Activated CD8-positive, alpha-beta memory T cell treated with anti-CD3 and anti-CD28 coated beads, Interleukin-2, amount 50 U/mL, for 1 hour (primary cell): ENCODE data around the gene ADARB2.
"Not testable (repeated sequence)": the region's sequence is repeated elsewhere in the genome, so short reads cannot be mapped to it uniquely, and the experiment has no call there.

Experiments
- DNase-seq: peaks from one replicate; pipeline ENCODE4 v3.0.0-alpha.2; 2020; ENCODE audit errors: extremely low read depth

Gene ADARB2

GRCh38 chr10:1546431-1547110 is 190.8 kb downstream of the ADARB2 start:
- DNase-seq: no peak

DNA sequence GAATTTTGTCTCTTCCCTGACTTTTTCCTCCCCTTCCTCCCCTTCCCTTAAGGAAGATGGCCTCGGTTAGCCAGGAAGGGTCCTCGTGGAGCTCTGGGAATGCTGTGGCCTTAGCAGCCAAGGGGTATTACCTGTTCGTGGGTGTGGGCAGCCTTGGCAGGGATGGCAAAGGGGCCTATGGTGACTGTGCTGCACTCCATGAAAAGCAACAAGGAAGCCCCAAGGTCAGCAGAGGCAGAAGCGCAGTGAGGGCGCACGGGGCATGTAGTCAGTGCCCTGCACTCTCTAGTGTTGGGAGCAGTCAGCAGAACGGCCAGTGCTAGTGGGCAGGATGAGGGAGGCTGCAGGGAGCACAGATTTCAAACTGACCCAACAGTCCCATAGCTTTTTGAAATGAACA is 191.8 kb downstream of the ADARB2 start:
- DNase-seq: no peak

DNA sequence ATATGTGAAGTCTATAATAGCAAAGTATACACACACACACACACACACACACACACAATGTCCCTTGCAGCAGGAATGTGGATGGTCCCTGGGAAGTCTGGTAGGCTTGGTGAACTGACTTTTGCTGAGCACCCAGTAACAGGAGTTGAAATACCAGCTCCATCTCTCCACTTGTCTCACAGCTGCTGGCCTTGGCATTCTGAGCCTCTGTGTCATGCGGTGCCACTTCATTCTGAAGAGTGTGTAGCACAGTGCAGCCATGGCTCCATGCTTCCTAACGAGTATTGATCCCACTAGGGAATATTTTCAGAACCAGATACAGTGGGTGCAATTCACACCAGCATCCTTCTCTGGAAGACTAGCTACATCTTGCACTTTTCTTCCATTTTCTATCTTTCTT is 192.4 kb downstream of the ADARB2 start:
- DNase-seq: no peak

- no peak for DNase-seq
These were observed 193.1 kb downstream of the ADARB2 start for GRCh38 chr10:1544209-1544673.

DNA sequence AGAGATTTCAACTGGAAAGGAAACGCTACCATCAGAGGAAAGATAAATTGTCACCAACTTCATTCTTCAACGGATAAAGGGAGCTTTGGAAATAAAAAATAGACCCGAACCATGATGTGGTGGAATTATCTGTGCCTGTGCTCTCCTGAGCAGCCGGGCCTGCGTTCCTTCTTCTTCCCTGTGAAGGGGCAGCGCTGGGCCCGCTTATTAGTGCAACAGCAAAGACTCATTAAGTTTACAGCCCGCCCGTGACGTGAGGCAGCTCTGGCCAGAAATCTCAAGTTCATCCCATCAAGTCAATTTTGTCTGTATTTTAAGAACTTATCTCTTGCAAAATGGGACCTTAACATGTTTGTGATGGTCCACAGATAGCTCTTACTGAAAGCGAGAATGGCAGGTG is 193.7 kb downstream of the ADARB2 start:
- DNase-seq: no peak

- no peak for DNase-seq
These were observed 194.4 kb downstream of the ADARB2 start for GRCh38 chr10:1542941-1543340.

- no peak for DNase-seq
These were observed 197.2 kb downstream of the ADARB2 start for GRCh38 chr10:1540144-1540543.

GRCh38 chr10:1539216-1539615 is 198.1 kb downstream of the ADARB2 start:
- DNase-seq: no peak

GRCh38 chr10:1538531-1539061 is 198.7 kb downstream of the ADARB2 start:
- DNase-seq: no peak

GRCh38 chr10:1538121-1538520 is 199.2 kb downstream of the ADARB2 start:
- no peak for DNase-seq

- not testable (repeated sequence) for DNase-seq
These were observed 199.9 kb downstream of the ADARB2 start for GRCh38 chr10:1537449-1537848.

DNA sequence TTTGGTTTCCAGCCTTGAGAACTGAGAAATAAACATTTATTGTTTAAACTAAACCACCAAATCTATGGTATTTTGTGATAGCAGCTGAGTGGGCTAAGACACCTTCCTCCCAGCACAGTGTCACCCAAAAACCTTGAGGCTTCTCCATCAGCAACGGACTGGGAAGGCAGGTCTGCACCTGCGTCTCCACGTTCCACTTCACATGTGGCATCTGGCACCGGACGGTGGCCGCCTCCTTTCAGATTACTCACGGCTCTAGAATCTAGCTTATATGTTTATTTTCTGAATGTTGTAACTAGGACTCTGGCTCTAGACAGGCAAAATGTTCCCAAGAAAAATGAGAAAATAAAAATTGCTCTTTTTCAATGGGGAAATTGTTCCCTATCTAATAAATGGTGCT is 201.0 kb downstream of the ADARB2 start:
- DNase-seq: no peak

DNA sequence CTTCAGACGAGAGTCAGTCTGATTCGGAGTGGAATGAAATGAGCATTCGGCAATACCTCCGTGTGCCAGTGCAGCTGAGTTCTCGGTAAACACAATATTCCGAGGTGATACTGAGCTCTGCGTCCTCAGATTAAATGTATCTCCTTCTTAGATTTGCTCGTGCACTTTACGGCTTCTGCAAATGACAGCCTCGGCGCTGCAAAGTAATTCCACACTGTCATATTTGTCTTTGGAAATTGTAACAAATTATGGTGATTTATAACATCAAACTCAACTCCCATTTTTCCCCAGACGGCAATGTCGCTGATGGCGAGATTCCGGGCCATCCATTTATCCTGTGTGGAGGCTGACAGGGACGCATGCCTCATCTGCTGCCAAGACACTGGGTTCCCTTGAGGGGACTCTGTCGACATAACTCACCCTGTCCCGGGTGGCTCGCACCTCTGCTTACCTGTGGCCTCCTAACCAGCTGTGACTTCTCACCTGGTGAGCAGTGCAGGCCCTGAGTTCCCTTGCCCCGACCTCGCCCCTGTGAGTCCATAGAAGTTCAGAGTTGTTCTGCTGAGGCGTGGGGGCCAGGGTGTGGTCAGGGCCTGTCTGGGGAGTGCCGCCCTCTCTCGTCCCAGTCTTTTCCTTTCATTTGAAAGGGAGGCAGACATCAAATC is 201.9 kb downstream of the ADARB2 start:
- DNase-seq: no peak

- no peak for DNase-seq
These were observed 202.5 kb downstream of the ADARB2 start for GRCh38 chr10:1534820-1535219.

GRCh38 chr10:1532636-1533035 is 204.7 kb downstream of the ADARB2 start:
- DNase-seq: no peak

DNA sequence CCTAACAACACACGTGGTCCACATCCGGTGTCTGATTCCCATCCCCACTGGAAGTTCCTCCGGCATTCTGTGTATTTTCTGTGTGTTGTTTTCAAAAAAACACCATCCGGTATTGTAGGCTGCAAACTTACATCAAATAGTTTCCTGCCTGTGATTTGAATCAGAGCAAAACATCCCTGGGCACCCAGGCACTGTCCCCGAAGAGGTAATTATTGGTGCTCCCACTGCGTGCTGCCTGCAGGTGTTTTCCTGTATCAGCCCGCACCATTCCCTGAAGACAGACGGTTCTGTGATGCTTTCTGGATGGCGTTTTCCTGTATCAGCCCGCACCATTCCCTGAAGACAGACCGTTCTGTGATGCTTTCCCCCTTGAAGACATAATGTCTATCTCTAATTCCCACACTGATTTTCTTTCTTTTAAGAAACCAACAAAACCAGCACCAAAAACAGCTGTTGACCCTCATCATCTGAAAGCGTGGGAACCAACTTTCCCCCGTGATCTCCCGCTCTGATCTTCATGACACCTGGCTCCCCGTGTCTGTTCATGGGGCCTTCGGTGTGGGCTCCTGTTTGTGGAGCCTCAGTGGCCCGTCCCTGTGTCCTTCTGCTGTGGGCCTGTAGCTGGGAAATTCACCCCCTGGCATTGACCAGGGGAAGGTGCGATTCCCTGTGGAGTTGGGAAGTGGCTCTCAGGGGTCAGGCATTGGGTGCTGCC is 205.3 kb downstream of the ADARB2 start:
- no peak for DNase-seq

GRCh38 chr10:1530871-1531517 is 206.3 kb downstream of the ADARB2 start:
- no peak for DNase-seq

- no peak for DNase-seq
These were observed 207.4 kb downstream of the ADARB2 start for GRCh38 chr10:1529806-1530413.

DNA sequence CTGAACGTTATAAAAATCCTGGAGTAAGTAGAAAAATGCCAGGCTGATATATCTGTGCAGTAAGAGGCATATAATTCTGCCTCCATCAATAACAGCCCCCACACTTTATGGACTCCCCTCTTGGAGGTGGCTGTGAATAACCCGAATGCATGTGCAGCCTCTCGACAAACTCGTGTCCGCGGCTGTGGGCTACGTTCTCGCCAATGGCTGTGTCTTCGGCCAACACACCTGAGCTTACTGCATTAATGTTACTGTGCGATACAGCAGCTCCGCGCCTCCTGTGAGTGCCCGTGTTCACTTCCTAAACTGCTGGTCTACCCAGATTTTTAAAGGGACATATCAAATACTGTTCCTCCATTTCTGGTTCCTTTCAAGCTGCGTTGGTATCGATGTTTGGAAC is 209.4 kb downstream of the ADARB2 start:
- no peak for DNase-seq

GRCh38 chr10:1526436-1527055 is 210.8 kb downstream of the ADARB2 start:
- DNase-seq: no peak
